Fibroblast of the aortic adventitia (primary cell): ENCODE results near the gene CAP1. TPM values are rescaled to one million over a fixed set of nuclear protein-coding genes. Genes with fewer than 3 reads are reported as not detected.
A peak's percentile ranks its signal among the peaks of the same experiment; 100 is the strongest.
"Not testable (repeated sequence)": the region's sequence is repeated elsewhere in the genome, so short reads cannot be mapped to it uniquely, and the experiment has no call there.

Source experiments
- DNase-seq: peaks from one replicate; pipeline ENCODE4 v3.0.0-alpha.2; 2010; ENCODE audit warnings: low read depth
- H3K4me3 ChIP-seq: 2 replicates; pipeline ENCODE4 v1.5.1; 2011; ENCODE audit warnings: low read depth, mild to moderate bottlenecking, control low read depth, low read length, moderate library complexity
- CTCF ChIP-seq: IDR thresholded peaks from 2 replicates; pipeline ENCODE4 v1.5.1; 2011; ENCODE audit warnings: mild to moderate bottlenecking, low read length, control low read depth, inconsistent platforms; ENCODE audit not compliant: insufficient read depth
- total RNA-seq: library from RNA; depleted of rRNA; stranded (reverse); fragments of >200 nt; gene quantifications from 2 replicates; pipeline ENCODE4 v1.2.3, GENCODE V29; 2012; ENCODE audit warnings: low replicate concordance

CAP1 gene
- total RNA-seq, 1 donor, result 376 TPM

GRCh38 chr1:40032240-40032891 lies 8.2 kb upstream of the CAP1 start:
- peak; percentile 48 for TF ChIP-seq CTCF
- peak; percentile 86 for DNase-seq
- H3K4me3 ChIP-seq, result no peak overlapping the region

DNA sequence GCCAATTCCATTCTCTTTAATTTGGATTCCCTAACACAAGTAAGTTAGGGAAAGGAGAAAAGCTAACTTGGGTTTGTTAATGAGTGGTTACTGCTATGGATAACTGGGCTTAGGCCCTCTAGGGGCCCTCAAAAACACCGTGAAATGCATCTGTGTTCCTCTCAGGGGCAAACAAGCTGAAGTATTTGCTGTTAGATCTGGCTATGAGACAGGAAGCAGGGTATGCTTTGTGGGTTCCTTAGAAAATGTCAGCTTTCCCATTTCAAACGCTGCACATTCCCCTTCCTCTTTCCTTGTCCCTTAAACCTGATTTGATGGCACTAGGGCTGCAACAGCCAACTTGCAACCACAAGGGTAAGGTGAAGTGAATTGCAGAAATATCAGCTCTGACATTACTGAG lies 5.7 kb upstream of the CAP1 start:
- H3K4me3 ChIP-seq, result no peak overlapping the region
- DNase-seq, result no peak
- no peak for TF ChIP-seq CTCF

GRCh38 chr1:40036574-40036973 lies 4.0 kb upstream of the CAP1 start:
- H3K4me3 ChIP-seq, result no peak overlapping the region
- TF ChIP-seq CTCF, result no peak
- peak; percentile 91 for DNase-seq

- H3K4me3 ChIP-seq, DNase-seq: not testable (repeated sequence)
These were observed 3.3 kb upstream of the CAP1 start for GRCh38 chr1:40037254-40037653.

DNA sequence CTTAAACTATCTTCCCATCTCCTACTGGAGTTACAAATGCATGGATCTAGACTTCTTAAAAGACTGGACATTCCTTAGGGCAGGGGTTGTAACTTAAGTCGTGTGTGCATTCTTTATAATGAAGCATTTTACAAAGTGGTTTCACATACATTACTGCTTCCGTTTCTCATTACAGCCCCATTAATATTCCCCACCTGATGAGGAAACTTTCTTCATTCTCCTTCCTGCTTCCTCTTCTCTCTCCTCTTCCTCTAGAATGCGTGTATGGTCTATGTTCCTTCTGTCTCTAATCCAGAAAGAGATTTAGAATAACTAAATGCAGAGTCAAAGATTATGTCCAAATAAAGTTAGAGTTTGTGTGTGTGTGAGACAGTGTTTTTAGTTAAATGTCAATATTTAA lies 1.8 kb upstream of the CAP1 start:
- no peak for TF ChIP-seq CTCF
- H3K4me3 ChIP-seq, result no peak overlapping the region
- DNase-seq, result no peak

DNA sequence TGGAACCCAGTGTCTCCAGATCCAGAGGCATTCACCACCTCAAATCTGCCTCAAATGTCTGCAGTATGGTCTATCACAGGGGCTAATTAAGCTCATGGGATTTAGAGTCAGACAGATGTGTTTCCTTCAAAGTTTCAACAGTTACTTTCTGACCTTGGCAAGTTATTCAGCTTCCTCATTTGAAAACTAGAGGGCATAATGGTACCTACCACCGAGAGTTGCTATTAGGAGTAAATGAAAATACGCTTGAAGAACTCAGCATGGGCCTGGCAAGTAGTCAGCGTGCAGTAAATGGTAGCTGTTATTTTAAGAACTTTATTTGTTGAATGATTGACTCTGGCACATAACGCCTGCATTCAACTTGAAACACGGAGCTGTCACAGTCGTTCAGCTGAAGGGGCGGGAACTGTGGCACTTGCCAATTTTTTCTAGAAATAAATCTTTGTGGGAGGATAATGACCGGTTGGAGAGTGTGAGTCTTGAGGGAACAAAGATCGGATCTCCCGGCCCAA lies 1.2 kb upstream of the CAP1 start:
- peak overlapping the region; percentile 81 for H3K4me3 ChIP-seq
- TF ChIP-seq CTCF, result no peak
- DNase-seq, result no peak

DNA sequence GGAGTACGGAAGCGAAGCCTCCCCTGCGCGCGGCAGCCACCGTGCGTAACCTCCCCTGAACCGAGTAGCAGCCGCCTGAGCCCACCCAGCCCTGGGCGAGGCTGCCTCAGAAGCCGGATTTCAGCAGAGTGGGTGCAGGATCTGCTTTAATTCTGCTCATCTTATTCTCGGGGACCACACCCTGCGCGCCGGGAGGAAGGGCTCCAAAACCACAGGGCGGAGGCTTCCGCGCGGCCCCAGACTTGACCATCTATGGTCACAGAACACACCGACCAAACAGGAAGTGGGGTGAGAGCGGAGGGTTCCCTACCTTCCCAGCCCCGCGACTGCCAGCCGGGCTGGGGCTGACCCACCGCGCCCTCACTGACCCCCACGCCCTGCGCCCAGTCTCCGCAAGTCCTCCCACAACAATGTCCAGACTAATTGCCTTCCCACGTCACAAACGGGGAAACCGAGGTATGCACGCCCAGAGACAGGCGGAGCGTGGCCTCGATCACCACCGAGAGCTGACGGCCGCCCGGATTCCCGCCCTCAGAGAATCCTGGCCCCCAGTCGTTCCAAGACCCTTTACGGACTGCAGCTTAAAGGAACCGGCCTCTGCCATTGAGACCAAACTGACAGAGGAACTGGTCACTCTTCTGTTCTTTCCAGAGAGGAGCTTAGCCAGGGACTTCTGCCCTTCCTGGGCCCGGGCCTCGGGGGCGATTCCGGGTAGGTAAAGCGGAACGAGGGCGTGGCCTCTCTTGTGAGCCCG lies 595 bp upstream of the CAP1 start:
- peak; percentile 81 for DNase-seq
- TF ChIP-seq CTCF, result no peak
- H3K4me3 ChIP-seq, result peak overlapping the region; percentile 81
